ENCODE results near the gene FBP2.

DNA sequence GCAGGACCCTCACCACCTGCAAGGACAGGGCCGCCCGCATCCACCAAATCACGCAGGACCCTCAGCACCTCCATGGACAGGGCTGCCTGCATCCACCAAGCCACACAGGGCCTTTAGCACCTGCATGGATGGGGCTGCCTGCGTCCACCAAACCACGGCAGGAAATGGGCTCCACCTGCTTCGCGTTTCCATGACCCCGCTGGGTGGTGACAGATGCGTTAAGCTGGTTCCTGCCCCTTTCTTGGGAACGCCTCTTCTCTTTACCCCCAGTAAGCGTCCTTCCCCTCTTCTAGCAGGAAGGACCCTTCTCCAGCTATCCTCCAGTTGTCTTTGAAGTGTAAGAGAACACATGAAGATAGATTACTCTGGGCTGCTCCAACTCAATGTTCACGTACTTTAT, 32.2 kb upstream of the FBP2 start:
- TF ChIP-seq, protein P1, sequence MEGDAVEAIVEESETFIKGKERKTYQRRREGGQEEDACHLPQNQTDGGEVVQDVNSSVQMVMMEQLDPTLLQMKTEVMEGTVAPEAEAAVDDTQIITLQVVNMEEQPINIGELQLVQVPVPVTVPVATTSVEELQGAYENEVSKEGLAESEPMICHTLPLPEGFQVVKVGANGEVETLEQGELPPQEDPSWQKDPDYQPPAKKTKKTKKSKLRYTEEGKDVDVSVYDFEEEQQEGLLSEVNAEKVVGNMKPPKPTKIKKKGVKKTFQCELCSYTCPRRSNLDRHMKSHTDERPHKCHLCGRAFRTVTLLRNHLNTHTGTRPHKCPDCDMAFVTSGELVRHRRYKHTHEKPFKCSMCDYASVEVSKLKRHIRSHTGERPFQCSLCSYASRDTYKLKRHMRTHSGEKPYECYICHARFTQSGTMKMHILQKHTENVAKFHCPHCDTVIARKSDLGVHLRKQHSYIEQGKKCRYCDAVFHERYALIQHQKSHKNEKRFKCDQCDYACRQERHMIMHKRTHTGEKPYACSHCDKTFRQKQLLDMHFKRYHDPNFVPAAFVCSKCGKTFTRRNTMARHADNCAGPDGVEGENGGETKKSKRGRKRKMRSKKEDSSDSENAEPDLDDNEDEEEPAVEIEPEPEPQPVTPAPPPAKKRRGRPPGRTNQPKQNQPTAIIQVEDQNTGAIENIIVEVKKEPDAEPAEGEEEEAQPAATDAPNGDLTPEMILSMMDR (IDR thresholded peaks at IDR 0.05), result no peak
- TF ChIP-seq POLR2A (IDR thresholded peaks at IDR 0.05), result no peak
